Measurements from ENCODE around the gene TAF15.

TAF15 gene

DNA sequence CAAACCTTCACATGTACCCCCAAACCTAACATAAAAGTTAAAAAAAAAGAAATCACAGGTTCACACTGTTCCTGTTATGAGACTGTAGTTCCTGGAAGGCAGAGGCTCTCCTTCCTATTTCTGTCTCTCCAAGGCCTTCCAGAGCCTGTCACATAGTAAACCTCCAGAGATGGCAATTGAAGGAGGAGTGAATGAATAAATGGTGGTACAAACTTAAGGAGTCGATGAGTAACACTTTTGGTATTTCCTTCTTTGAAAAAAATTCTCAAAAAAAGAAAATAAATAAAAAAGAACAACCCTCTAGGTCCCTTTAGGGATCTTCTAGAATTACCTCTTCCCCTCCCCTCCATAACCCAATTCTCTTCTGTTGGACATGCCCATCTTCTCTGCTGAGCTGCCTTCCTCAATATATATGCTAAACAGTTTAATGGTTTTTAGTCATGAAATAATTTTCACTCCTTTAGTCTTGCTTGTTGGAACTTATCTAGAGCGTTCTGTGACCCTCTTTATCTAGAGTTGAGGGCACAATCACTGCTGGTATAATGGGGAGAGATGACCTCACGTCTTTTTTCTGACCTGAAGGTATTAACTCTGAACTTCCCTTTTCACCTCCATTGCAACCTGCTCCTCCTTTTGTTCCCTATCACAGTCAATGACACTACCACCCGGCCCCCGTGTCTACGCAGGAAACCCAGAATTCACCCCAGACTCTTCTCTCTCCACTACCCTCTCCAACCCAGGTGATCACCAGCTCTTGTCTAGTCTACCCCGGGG, 1.7 kb upstream of the TAF15 start:
- TF ChIP-seq CTCF (IDR thresholded peaks at IDR 0.05; ENCODE audit: low read depth, low read length, missing control alignments) = no peak
- no peak for DNase-seq (ENCODE audit: low read depth)
- no peak overlapping the region for H3K4me3 ChIP-seq (ENCODE audit: low read depth, low read length)

GRCh38 chr17:35808240-35808961, 883 bp upstream of the TAF15 start:
- TF ChIP-seq CTCF (IDR thresholded peaks at IDR 0.05; ENCODE audit: low read depth, low read length, missing control alignments) = no peak
- no peak for DNase-seq (ENCODE audit: low read depth)

DNA sequence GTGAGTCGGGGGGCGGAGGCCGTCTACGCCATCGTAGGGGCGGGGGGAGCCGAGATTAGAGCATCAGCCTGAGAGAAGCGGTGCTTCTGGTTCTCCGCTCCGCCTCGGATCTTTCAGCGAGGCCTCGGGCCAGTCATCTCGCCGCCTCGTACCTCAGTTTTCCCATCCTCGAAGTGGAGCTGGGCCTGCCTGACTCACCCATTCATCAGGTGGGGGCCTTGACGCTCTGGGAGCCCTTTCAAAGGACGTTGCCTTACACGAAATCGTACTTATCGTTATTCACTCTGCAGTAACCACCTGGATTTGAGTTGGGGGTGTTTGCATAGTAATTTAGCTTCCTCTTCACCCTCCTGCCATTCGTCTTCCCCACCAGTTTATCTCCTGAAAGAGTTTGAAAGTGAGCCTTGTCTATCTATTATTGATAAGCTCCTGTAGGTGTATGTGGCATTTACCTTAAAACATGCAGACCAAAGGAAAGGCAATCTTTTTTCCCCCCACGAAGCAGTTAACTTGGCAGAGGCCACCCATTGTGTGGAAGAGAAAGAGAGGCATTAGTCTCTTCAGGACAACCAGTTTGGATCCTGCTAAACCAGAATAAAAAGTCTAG, 674 bp downstream of the TAF15 start:
- no peak for DNase-seq (ENCODE audit: low read depth)
- H3K4me3 ChIP-seq (ENCODE audit: low read depth, low read length) = peak overlapping the region; percentile 64
- no peak for TF ChIP-seq CTCF (IDR thresholded peaks at IDR 0.05; ENCODE audit: low read depth, low read length, missing control alignments)

More at GRCh38 chr17:35808240-35808961, 883 bp upstream of the TAF15 start:
- peak overlapping the region; percentile 64 for H3K4me3 ChIP-seq (ENCODE audit: low read depth, low read length)

DNA sequence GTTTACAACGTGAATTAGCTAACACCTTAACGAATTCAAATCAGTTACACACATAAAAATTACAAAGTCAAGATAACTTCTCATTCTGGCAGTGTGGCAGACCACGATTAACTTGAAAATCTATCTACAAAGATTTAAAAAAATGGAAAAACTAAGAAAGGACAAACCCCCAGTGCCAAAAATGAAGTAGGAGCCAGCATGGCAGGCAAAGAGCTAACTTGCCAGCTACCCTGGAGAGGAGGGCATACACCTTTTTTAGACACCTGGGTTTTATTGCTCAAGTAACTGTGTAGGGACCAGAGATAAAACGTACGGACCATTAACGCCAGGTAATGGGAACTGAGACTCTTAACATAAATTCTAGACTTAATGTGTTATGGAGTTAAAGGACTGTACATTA, 2.5 kb downstream of the TAF15 start:
- TF ChIP-seq CTCF (IDR thresholded peaks at IDR 0.05; ENCODE audit: low read depth, low read length, missing control alignments) = no peak
- H3K4me3 ChIP-seq (ENCODE audit: low read depth, low read length) = no peak overlapping the region
- no peak for DNase-seq (ENCODE audit: low read depth)

DNA sequence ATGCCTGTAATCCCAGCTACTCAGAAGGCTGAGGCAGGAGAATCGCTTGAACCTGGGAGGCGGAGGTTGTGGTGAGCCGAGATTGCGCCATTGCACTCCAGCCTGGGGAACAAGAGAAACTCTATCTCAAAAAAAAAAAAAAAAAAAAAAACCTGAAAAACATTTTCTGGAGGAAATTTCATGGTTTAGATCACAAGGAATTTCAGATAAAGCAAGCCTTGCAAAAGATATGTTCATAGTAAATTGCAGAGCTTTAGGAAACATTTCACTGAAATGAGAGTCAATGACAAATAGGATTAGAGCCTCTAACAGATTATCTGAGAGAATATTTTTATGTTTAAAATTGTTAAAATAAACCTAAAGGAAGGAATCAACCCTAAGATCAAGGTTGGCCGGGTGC, 3.2 kb downstream of the TAF15 start:
- H3K4me3 ChIP-seq (ENCODE audit: low read depth, low read length) = no peak overlapping the region
- no peak for DNase-seq (ENCODE audit: low read depth)
- no peak for TF ChIP-seq CTCF (IDR thresholded peaks at IDR 0.05; ENCODE audit: low read depth, low read length, missing control alignments)

DNA sequence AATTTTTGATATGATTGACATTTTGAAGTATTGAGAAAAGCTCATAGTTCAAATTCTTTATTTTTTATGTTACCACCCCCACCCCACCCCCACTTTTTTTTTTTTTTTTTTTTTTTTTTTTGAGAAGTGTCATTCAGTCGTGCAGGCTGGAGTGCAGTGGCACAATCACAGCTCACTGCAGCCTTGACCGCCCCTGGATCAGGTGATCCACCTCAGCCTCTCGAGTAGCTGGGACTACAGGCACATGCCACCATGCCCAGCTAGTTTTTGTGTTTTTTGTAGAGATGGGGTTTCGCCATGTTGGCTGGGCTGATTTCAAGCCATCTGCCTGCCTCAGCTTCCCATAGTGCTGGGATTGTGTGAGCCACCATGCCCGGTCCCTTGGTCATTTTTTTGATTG, 7.4 kb downstream of the TAF15 start:
- TF ChIP-seq CTCF (IDR thresholded peaks at IDR 0.05; ENCODE audit: low read depth, low read length, missing control alignments) = no peak
- DNase-seq (ENCODE audit: low read depth) = no peak
- no peak overlapping the region for H3K4me3 ChIP-seq (ENCODE audit: low read depth, low read length)

All from GM12864 (cell line).